Esophagus muscularis mucosa (tissue), 3 donors: ENCODE results near the gene CHPT1.
"Not testable (repeated sequence)": the region's sequence is repeated elsewhere in the genome, so short reads cannot be mapped to it uniquely, and the experiment has no call there.

Experiments
- POLR2A ChIP-seq: fragments of 450-650 bp; IDR thresholded peaks from one replicate; pipeline ENCODE4 v1.6.1; 2017; ENCODE audit warnings: antibody characterized with exemption, moderate library complexity, mild to moderate bottlenecking, low read depth
- POLR2AphosphoS5 ChIP-seq, 2 donors: sonication (generic); formaldehyde crosslinking; IDR thresholded peaks; one replicate each; pipeline ENCODE4 v1.6.1; 2017; ENCODE audit warnings: antibody characterized with exemption in 2 of 2
- TF ChIP-seq, protein P1 (sequence below), 3 experiments: fragments of 200-600 bp in 2 of 3; fragments of 450-650 bp in 1 of 3; sonication (generic) in 2 of 3; IDR thresholded peaks; one replicate each; pipeline ENCODE4 v1.5.1; 2017 to 2019; ENCODE audit warnings: antibody characterized with exemption in 3 of 3, mild to moderate bottlenecking in 2 of 3, moderate library complexity in 1 of 3

DNA sequence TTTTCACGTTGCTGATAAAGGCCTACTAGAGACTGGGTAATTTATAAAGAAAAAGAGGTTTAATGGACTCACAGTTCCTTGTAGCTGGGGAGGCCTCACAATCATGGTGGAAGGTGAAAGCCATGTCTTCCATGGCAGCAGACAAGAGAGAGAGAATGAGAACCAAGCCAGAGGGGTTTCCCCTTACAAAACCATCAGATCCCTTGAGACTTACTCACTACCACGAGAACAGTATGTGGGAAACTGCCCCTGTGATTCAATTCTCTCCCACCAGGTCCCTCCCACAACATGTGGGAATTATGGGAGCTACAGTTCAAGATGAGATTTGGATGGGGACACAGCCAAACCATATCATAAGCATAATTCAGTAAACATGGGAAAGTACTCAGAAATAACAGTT lies 36.8 kb upstream of the CHPT1 start:
- TF ChIP-seq, protein P1, sequence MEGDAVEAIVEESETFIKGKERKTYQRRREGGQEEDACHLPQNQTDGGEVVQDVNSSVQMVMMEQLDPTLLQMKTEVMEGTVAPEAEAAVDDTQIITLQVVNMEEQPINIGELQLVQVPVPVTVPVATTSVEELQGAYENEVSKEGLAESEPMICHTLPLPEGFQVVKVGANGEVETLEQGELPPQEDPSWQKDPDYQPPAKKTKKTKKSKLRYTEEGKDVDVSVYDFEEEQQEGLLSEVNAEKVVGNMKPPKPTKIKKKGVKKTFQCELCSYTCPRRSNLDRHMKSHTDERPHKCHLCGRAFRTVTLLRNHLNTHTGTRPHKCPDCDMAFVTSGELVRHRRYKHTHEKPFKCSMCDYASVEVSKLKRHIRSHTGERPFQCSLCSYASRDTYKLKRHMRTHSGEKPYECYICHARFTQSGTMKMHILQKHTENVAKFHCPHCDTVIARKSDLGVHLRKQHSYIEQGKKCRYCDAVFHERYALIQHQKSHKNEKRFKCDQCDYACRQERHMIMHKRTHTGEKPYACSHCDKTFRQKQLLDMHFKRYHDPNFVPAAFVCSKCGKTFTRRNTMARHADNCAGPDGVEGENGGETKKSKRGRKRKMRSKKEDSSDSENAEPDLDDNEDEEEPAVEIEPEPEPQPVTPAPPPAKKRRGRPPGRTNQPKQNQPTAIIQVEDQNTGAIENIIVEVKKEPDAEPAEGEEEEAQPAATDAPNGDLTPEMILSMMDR (IDR thresholded peaks at IDR 0.05), result not testable (repeated sequence)
- not testable (repeated sequence) for TF ChIP-seq POLR2AphosphoS5 (IDR thresholded peaks at IDR 0.05); POLR2A
